Mesenchymal stem cell (in vitro differentiated cells and primary cell): ENCODE data around the gene TSPAN10. TPM values are rescaled to one million over a fixed set of nuclear protein-coding genes. Genes with fewer than 3 reads are reported as not detected.
A peak's percentile ranks its signal among the peaks of the same experiment; 100 is the strongest.

Experiments
- DNase-seq: peaks from one replicate; pipeline ENCODE4 v3.0.0-alpha.2; 2013
- H2AFZ ChIP-seq: one replicate; pipeline ENCODE4 v1.6.1; 2013; ENCODE audit warnings: low read depth, mild to moderate bottlenecking, control low read depth, inconsistent platforms, low read length, moderate library complexity
- H2AK5ac ChIP-seq: 2 replicates; pipeline ENCODE4 v1.6.1; 2013; ENCODE audit warnings: low read length, moderate library complexity, mild to moderate bottlenecking, inconsistent platforms; ENCODE audit not compliant: severe bottlenecking
- H2BK120ac ChIP-seq: one replicate; pipeline ENCODE4 v1.6.1; 2013; ENCODE audit warnings: low read depth, mild to moderate bottlenecking, inconsistent platforms, low read length, moderate library complexity
- H2BK12ac ChIP-seq, 2 experiments: one replicate each; pipeline ENCODE4 v1.6.1; 2013; ENCODE audit warnings: inconsistent platforms in 2 of 2, low read length in 2 of 2, mild to moderate bottlenecking in 2 of 2, moderate library complexity in 2 of 2, control low read depth in 1 of 2
- H2BK15ac ChIP-seq: one replicate; pipeline ENCODE4 v1.6.1; 2013; ENCODE audit warnings: mild to moderate bottlenecking, low read depth, inconsistent platforms; ENCODE audit not compliant: poor library complexity, severe bottlenecking
- H2BK5ac ChIP-seq: 2 replicates; pipeline ENCODE4 v1.6.1; 2013; ENCODE audit warnings: low read depth, mild to moderate bottlenecking, low read length, control low read depth, inconsistent platforms; ENCODE audit not compliant: poor library complexity, severe bottlenecking
- H3K14ac ChIP-seq, 2 experiments: one replicate each; pipeline ENCODE4 v1.6.1; 2013; ENCODE audit warnings: inconsistent platforms in 2 of 2, low read length in 2 of 2, control low read depth in 1 of 2, mild to moderate bottlenecking in 1 of 2, moderate library complexity in 1 of 2
- H3K18ac ChIP-seq, 2 experiments: one replicate each; pipeline ENCODE4 v1.6.1; 2013; ENCODE audit warnings: inconsistent platforms in 2 of 2, low read length in 2 of 2, control low read depth in 1 of 2, low read depth in 1 of 2, mild to moderate bottlenecking in 1 of 2
- H3K23ac ChIP-seq, 2 experiments: one replicate each; pipeline ENCODE4 v1.6.1; 2013; ENCODE audit warnings: inconsistent platforms in 2 of 2, low read length in 2 of 2, mild to moderate bottlenecking in 2 of 2, moderate library complexity in 2 of 2, control low read depth in 1 of 2
- H3K27ac ChIP-seq: 2 replicates; pipeline ENCODE4 v1.5.1; 2013; ENCODE audit warnings: mild to moderate bottlenecking, moderate library complexity, low read length, control low read depth, inconsistent platforms; ENCODE audit not compliant: poor library complexity, severe bottlenecking
- H3K27me3 ChIP-seq, 2 experiments: 2 replicates each; pipeline versions ENCODE4 v1.6.1 to v1.7.0; 2013; ENCODE audit warnings: low read length in 2 of 2, mild to moderate bottlenecking in 2 of 2, moderate library complexity in 2 of 2, control low read depth in 1 of 2, inconsistent platforms in 1 of 2; ENCODE audit not compliant: control insufficient read depth in 1 of 2, insufficient read depth in 1 of 2
- H3K36me3 ChIP-seq, 2 experiments: 2 replicates each; pipeline versions ENCODE4 v1.6.1 to v1.7.0; 2013; ENCODE audit warnings: low read length in 2 of 2, control low read depth in 1 of 2, inconsistent platforms in 1 of 2, low read depth in 1 of 2, mild to moderate bottlenecking in 1 of 2; ENCODE audit not compliant: insufficient read depth in 2 of 2, control insufficient read depth in 1 of 2
- H3K4ac ChIP-seq, 2 experiments: one replicate each; pipeline ENCODE4 v1.6.1; 2013; ENCODE audit warnings: inconsistent platforms in 2 of 2, low read length in 2 of 2, mild to moderate bottlenecking in 2 of 2, moderate library complexity in 2 of 2, control low read depth in 1 of 2, low read depth in 1 of 2
- H3K4me1 ChIP-seq: 2 replicates; pipeline ENCODE4 v1.6.1; 2013; ENCODE audit warnings: low read depth, low read length, control low read depth; ENCODE audit not compliant: control insufficient read depth, insufficient read depth
- H3K4me2 ChIP-seq: 2 replicates; pipeline ENCODE4 v1.6.1; 2013; ENCODE audit warnings: low read length, mild to moderate bottlenecking, inconsistent platforms; ENCODE audit not compliant: poor library complexity, severe bottlenecking
- H3K4me3 ChIP-seq, 2 experiments: 2 replicates each; pipeline versions ENCODE4 v1.5.1 to v1.7.0; 2013; ENCODE audit warnings: low read length in 2 of 2, mild to moderate bottlenecking in 2 of 2, control low read depth in 1 of 2, low read depth in 1 of 2; ENCODE audit not compliant: insufficient read depth in 1 of 2
- H3K79me1 ChIP-seq: replicated peaks from 2 replicates; pipeline ENCODE4 v1.6.1; 2013; ENCODE audit warnings: mild to moderate bottlenecking, control low read depth, low read length, inconsistent platforms; ENCODE audit not compliant: poor library complexity, severe bottlenecking
- H3K9ac ChIP-seq: 2 replicates; pipeline ENCODE4 v1.7.0; 2013; ENCODE audit warnings: mild to moderate bottlenecking, low read length, moderate library complexity
- H3K9me3 ChIP-seq: 2 replicates; pipeline ENCODE4 v1.7.0; 2013; ENCODE audit warnings: mild to moderate bottlenecking, low read length; ENCODE audit not compliant: control insufficient read depth
- H4K8ac ChIP-seq: one replicate; pipeline ENCODE4 v1.6.1; 2013; ENCODE audit warnings: inconsistent platforms, mild to moderate bottlenecking, low read length, moderate library complexity
- H4K91ac ChIP-seq: one replicate; pipeline ENCODE4 v1.6.1; 2013; ENCODE audit warnings: mild to moderate bottlenecking, low read length, inconsistent platforms
- WGBS: methylation state at CpG from one replicate; pipeline ENCODE4 v1.1.7; 2013; ENCODE audit warnings: mixed read lengths; 5-methylcytosine and 5-hydroxymethylcytosine counted together
- polyA plus RNA-seq, 2 experiments: library from polyadenylated mRNA; stranded (reverse); fragments of 200-250 nt; gene quantifications; one replicate each; pipeline ENCODE4 v1.2.3, GENCODE V29; 2013

Gene TSPAN10
- polyA plus RNA-seq (2013, experiment 1 of 2) = 2.0 TPM
- 1.8 TPM for polyA plus RNA-seq (2013, experiment 2 of 2)

- peak within 1 kb of the TSS; percentile 75 to 89 for H3K4me3 ChIP-seq
- no peak within 1 kb of the TSS for H3K14ac ChIP-seq
- H2BK12ac ChIP-seq = no peak within 1 kb of the TSS
- peak within 1 kb of the TSS; percentile 80 for H2BK5ac ChIP-seq
- H3K9me3 ChIP-seq = no peaks in the 10 kb centered on the region
- H2BK120ac ChIP-seq = peak within 1 kb of the TSS; percentile 62
- H3K36me3 ChIP-seq = peaks cover under 1 to 7% of the 10 kb centered on the region in 2 experiments
- H3K4ac ChIP-seq = peak within 1 kb of the TSS; percentile 74 to 77
- peak within 1 kb of the TSS; percentile 82 for H3K4me2 ChIP-seq
- H3K79me1 ChIP-seq = no peaks in the 10 kb centered on the region
- H2AFZ ChIP-seq = no peak within 1 kb of the TSS
- H2AK5ac ChIP-seq = no peak within 1 kb of the TSS
- H3K27ac ChIP-seq = peak within 1 kb of the TSS; percentile 92
- peak within 1 kb of the TSS in 1 of 2 experiments; percentile 83 for H3K23ac ChIP-seq
- peak within 1 kb of the TSS; percentile 78 for H4K91ac ChIP-seq
- peak within 1 kb of the TSS; percentile 99 for H3K9ac ChIP-seq
- 2% methylated on average over 30 of the region's 77 CpGs for WGBS
- H3K18ac ChIP-seq = peak within 1 kb of the TSS; percentile 52 to 83
- no peaks in the 10 kb centered on the region for H3K27me3 ChIP-seq
- peak; percentile 84 for DNase-seq
- H2BK15ac ChIP-seq = peak within 1 kb of the TSS; percentile 54
- H4K8ac ChIP-seq = peak within 1 kb of the TSS; percentile 85
- H3K4me1 ChIP-seq = peaks cover 11% of the 10 kb centered on the region
Observed at GRCh38 chr17:81636505-81637288, at the start of gene TSPAN10, which contains the start of gene NPLOC4. TSPAN10 (plus strand) TSS chr17:81637196; CDS start chr17:81642413, 5,217 bp downstream. NPLOC4 (minus strand) TSS chr17:81637112; CDS start chr17:81636930, 182 bp downstream.

DNA sequence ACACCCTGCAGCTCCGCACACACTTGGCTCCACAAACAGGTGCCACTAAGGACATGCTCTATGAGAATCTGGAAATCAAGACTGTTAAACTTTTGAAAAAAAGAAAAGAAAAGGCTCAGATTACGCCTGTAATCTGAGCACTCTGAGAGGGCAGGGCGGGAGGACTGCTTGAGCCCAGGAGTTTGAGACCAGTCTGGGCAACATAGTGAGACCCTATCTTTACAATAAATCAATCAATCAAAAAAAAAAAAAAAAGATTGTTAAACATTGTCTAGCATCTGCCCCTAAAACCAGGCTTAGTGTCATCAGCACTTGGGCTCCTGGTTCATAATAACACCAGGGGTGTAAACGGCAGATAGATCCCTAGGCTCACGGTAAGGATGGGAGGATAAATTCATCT is 47.4 kb upstream of the TSPAN10 start:
- peaks cover 74 to 90% of the 10 kb centered on the region in 2 experiments for H3K36me3 ChIP-seq
- H3K79me1 ChIP-seq = peaks cover 43% of the 10 kb centered on the region
- H3K4me2 ChIP-seq = no peak overlapping the region
- DNase-seq = no peak
- no peak overlapping the region for H3K4me3 ChIP-seq
- no peak overlapping the region for H4K8ac ChIP-seq
- no peak overlapping the region for H2AFZ ChIP-seq
- no peak overlapping the region for H2BK12ac ChIP-seq
- H3K18ac ChIP-seq = no peak overlapping the region
- no peaks in the 10 kb centered on the region for H3K9me3 ChIP-seq
- no peak overlapping the region for H3K14ac ChIP-seq
- WGBS = 93% methylated on average over 4 of the region's 5 CpGs
- no peak overlapping the region for H2BK120ac ChIP-seq
- H3K27me3 ChIP-seq = no peaks in the 10 kb centered on the region
- no peak overlapping the region for H4K91ac ChIP-seq
- H3K4ac ChIP-seq = no peak overlapping the region
- H2AK5ac ChIP-seq = no peak overlapping the region
- no peak overlapping the region for H3K23ac ChIP-seq
- H2BK15ac ChIP-seq = no peak overlapping the region
- no peak overlapping the region for H2BK5ac ChIP-seq
- peaks cover 6% of the 10 kb centered on the region for H3K4me1 ChIP-seq
- H3K9ac ChIP-seq = no peak overlapping the region
- no peak overlapping the region for H3K27ac ChIP-seq

- H2BK12ac ChIP-seq = no peak overlapping the region
- no peak overlapping the region for H4K91ac ChIP-seq
- H3K79me1 ChIP-seq = peaks cover 45% of the 10 kb centered on the region
- no peak overlapping the region for H2BK15ac ChIP-seq
- no peak overlapping the region for H2AK5ac ChIP-seq
- no peak overlapping the region for H2AFZ ChIP-seq
- peaks cover 76 to 88% of the 10 kb centered on the region in 2 experiments for H3K36me3 ChIP-seq
- H3K14ac ChIP-seq = no peak overlapping the region
- 98% methylated on average over 6 of the region's 8 CpGs for WGBS
- H3K9me3 ChIP-seq = no peaks in the 10 kb centered on the region
- H3K9ac ChIP-seq = no peak overlapping the region
- no peak overlapping the region for H4K8ac ChIP-seq
- H3K4ac ChIP-seq = no peak overlapping the region
- peaks cover 7% of the 10 kb centered on the region for H3K4me1 ChIP-seq
- H2BK120ac ChIP-seq = no peak overlapping the region
- no peak overlapping the region for H3K27ac ChIP-seq
- no peak for DNase-seq
- H3K18ac ChIP-seq = no peak overlapping the region
- no peak overlapping the region for H3K4me3 ChIP-seq
- H2BK5ac ChIP-seq = no peak overlapping the region
- H3K4me2 ChIP-seq = no peak overlapping the region
- no peak overlapping the region for H3K23ac ChIP-seq
- no peaks in the 10 kb centered on the region for H3K27me3 ChIP-seq
Observed at GRCh38 chr17:81590121-81590520, 46.9 kb upstream of the TSPAN10 start.

GRCh38 chr17:81591971-81592370 is 45.0 kb upstream of the TSPAN10 start:
- no peaks in the 10 kb centered on the region for H3K27me3 ChIP-seq
- peaks cover 46% of the 10 kb centered on the region for H3K79me1 ChIP-seq
- H4K91ac ChIP-seq = no peak overlapping the region
- peaks cover 74 to 83% of the 10 kb centered on the region in 2 experiments for H3K36me3 ChIP-seq
- peaks cover 3% of the 10 kb centered on the region for H3K4me1 ChIP-seq
- no peak overlapping the region for H2AK5ac ChIP-seq
- no peak overlapping the region for H3K4me3 ChIP-seq
- no peak overlapping the region for H3K4me2 ChIP-seq
- no peak for DNase-seq
- H3K4ac ChIP-seq = no peak overlapping the region
- H3K18ac ChIP-seq = no peak overlapping the region
- no peak overlapping the region for H2BK15ac ChIP-seq
- no peak overlapping the region for H2BK5ac ChIP-seq
- H2AFZ ChIP-seq = no peak overlapping the region
- 97% methylated on average over 14 of the region's 14 CpGs for WGBS
- no peak overlapping the region for H3K9ac ChIP-seq
- H3K27ac ChIP-seq = no peak overlapping the region
- no peak overlapping the region for H3K23ac ChIP-seq
- H3K9me3 ChIP-seq = no peaks in the 10 kb centered on the region
- H2BK120ac ChIP-seq = no peak overlapping the region
- H3K14ac ChIP-seq = no peak overlapping the region
- no peak overlapping the region for H4K8ac ChIP-seq
- H2BK12ac ChIP-seq = no peak overlapping the region
